ENCODE measurements around the gene ARID3B.
A peak's percentile ranks its signal among the peaks of the same experiment; 100 is the strongest.
"Not testable (repeated sequence)": the region's sequence is repeated elsewhere in the genome, so short reads cannot be mapped to it uniquely, and the experiment has no call there.

Gene ARID3B, protein sequence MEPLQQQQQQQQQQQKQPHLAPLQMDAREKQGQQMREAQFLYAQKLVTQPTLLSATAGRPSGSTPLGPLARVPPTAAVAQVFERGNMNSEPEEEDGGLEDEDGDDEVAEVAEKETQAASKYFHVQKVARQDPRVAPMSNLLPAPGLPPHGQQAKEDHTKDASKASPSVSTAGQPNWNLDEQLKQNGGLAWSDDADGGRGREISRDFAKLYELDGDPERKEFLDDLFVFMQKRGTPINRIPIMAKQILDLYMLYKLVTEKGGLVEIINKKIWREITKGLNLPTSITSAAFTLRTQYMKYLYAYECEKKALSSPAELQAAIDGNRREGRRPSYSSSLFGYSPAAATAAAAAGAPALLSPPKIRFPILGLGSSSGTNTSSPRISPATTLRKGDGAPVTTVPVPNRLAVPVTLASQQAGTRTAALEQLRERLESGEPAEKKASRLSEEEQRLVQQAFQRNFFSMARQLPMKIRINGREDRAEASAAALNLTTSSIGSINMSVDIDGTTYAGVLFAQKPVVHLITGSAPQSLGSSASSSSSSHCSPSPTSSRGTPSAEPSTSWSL
- long read RNA-seq, donor 1, full-length matches to known transcripts: 1 of 1 reads
- long read RNA-seq, donor 1, partial matches to known transcripts: 0 of 1 reads
- long read RNA-seq, donor 1, other reads (novel, unspliced or antisense): 0 of 1 reads
- long read RNA-seq, donor 2: 0 reads
- long read RNA-seq, donor 3, full-length matches to known transcripts: 1 of 1 reads
- long read RNA-seq, donor 3, partial matches to known transcripts: 0 of 1 reads
- long read RNA-seq, donor 3, other reads (novel, unspliced or antisense): 0 of 1 reads
- long read RNA-seq, donor 4, full-length matches to known transcripts: 2 of 43 reads
- long read RNA-seq, donor 4, partial matches to known transcripts: 23 of 43 reads
- long read RNA-seq, donor 4, other reads (novel, unspliced or antisense): 18 of 43 reads
- long read RNA-seq, donor 5, full-length matches to known transcripts: 1 of 1 reads
- long read RNA-seq, donor 5, partial matches to known transcripts: 0 of 1 reads
- long read RNA-seq, donor 5, other reads (novel, unspliced or antisense): 0 of 1 reads
- long read RNA-seq, donor 6, partial matches to known transcripts: 13 of 13 reads
- long read RNA-seq, donor 6, other reads (novel, unspliced or antisense): 0 of 13 reads
- long read RNA-seq, donor 7: 0 reads
- long read RNA-seq, donor 8, full-length matches to known transcripts: 3 of 3 reads
- long read RNA-seq, donor 8, partial matches to known transcripts: 0 of 3 reads
- long read RNA-seq, donor 8, other reads (novel, unspliced or antisense): 0 of 3 reads

DNA sequence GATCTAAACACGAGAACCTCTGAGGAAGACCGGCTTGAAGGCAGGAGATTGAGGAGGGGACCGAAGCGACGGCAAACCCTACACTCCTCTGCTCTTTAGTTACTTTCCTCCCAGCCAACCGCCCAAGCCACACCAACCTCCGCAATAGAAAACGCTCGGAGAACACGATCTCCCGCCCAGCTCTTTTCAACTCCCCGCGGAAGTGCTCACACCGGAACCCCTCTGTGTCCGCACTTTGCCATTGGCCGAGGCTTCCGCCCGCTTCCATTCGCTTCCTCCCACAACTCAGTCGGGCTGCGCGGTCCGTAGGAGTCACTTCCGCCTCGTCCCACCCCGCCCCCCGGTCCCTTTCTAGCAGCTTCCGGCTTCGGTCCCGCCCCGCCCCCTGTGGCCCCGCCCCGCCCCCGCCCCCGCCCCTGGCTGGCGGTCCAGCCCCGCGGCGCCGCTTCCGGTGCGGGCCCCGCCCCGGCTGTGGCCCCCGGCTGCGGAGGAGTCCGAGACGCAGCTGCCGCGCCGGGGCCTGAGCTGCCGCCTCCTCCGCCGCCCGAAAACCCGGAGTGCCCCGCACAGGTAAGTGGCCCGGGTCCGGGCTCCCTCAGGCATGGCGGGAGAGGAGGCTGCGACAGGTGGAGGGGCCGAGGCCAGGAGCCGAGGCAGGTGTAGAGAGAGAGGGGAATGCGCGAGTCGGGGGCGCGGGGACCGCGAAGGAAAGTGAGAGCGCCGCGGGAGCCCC is at the start of gene ARID3B:
TSS of gene ARID3B (plus strand) at position 460 of the 733 bp plus-strand sequence. CDS start 2,717 bp downstream, outside the sequence.
- peak; percentile 87 for DNase-seq

DNA sequence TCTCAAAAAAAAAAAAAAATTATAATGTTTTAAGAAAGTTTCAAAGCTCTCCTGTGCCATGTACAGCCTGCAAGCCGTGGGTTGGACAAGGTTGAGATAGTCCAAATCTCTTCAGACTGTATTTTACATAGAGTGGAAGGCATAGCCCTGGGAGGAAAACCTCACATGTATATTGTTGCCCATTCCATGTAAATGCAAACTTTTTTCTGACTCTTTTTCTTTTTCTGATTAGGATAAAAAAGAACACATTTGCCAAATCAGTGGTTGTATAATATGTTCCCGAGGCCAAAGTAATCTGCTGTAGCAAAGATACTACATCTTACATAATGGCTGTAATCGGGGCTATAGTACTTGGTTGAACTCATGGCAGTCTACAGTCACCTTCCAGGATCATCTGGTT is 44.4 kb upstream of the ARID3B start:
- no peak for DNase-seq

DNA sequence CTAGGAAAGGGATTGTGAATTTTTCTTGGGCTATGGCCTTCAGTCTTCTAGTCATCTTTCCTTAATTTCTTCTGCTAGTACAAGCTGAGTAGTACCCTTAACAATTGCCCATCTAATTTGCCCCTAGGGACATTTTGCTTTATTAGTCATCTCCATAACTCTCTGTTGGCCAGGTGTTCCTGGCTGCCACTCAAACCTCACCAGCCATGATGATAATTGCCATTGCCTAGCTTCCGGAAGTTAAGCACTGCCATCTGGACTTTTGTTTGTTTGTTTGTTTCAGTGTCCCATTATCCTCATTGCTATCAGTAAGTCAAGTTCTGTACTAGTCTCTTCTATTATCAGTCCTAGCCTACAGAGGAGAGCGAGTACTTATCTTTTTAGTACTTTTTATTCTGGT is 43.4 kb upstream of the ARID3B start:
- no peak for DNase-seq

DNA sequence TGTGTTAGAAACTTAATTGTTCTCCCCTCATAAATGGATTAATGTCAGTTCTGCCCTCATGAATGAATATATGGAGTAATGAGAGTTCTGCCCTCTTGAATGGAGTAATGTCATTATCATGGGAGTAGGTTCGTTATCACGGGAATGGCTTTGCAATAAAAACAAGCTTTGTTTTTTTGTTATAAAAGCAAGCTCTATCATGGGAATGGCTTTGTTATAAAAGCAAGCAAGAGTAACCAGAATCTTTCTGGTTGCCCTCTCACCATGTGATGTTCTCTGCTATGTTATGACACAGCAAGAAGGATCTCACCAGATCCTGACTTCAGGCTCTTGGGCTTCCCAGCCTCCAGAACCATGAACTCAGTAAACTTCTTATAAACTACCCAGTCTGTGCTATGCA is 41.7 kb upstream of the ARID3B start:
- DNase-seq: no peak

DNA sequence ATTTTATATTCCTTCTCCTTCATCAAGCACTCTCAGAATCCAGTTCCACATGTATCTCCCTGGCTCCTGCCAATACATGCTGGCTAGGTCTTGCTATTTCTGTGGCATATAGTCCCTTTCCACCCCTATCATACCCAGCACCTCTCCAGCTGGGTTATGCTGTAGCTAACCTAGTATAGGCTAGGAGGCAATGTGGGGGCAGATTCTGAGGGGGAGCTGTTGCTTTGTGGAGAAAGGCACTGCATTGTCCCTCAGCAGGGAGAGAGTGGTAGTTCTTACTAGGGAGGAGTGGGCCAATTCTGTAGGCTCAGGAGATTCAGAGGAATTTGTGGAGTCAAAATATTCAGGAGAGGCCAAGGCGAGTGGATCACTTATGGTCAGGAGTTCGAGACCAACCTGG is 40.6 kb upstream of the ARID3B start:
- DNase-seq: no peak

DNA sequence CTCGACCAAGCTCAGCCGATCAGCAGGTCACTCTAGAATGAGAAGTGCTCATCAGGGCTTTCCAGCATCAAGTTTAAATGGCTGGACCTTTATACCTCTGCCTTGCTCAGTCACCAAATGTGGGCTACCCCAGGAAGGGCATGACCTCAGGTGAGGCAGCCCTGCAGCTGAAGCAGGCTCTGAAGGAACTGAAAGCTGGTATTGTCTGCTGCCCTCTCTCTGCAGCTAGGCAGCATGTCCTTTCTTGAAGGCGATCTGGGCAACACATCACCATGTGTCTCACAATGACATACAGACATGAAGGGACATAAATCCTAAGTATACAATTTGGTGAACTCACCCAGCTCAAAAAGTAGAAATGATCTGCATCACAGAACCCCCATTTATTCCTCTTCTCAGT is 38.7 kb upstream of the ARID3B start:
- no peak for DNase-seq

DNA sequence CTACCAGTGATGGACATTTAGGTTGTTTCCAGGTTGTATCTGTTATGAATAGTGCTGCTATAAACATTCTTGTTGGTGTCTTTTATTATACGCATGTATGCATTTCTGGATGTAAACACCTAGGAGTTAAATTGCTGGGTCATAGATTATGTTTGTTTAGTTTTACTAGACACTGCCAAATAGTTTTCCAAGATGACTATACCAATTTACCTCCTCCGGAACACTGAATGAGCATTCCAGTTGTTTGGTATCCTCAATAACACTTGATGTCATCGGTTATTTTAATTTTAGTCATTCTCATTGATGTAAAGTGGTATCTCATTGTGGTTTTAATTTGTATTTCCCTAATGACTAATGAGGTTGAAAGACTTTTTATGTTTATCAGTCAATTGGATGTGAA is 36.6 kb upstream of the ARID3B start:
- no peak for DNase-seq

DNA sequence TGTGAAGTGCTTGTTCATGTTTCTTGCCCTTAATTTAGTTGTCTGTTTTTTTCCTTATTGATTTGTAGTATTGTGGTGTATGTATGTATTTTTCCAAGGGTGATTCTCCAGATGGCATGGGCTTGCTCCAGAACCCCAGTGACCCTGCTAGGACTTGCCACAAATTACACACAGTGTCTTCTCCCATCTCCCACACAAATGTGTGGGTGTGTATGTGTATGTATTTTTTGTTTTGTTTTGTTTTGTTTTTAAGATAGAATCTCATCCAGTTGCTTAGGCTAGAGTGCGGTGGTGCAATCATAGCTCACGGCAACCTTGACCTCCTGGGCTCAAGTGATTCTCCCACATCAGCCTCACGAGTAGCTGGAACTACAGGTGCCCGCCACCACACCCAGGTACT is 36.2 kb upstream of the ARID3B start:
- DNase-seq: no peak

DNA sequence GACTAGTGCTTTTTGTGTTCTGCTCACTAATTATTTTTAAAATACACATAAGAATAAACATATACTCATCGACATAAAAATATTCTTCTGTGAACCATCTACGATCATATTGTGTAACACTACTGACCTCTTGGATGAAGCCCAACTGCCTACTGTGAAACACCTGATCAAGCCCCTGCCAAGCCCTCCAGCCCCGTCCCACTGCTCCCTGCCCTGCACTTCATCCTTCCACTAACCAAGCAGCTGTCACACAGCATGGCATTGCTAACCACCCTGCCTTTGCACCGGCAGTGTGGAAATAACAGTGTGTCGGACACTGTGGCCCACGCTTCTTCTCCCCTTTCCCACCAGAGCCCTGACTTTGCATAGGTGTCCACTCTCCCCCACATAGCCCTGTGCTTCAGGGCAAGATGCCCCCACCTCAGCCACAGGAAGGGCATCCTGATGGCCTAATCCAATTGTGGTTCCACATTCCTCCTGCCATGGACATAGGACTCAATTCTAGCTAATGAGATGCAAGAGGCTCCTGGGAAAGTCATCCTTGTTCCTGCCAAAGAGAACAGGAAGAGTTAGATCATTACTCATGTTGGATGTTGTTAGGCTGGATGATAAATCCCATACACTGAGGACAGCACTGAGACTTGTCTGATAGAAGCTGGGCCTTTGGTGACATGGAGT is 35.0 kb upstream of the ARID3B start:
- DNase-seq: no peak

DNA sequence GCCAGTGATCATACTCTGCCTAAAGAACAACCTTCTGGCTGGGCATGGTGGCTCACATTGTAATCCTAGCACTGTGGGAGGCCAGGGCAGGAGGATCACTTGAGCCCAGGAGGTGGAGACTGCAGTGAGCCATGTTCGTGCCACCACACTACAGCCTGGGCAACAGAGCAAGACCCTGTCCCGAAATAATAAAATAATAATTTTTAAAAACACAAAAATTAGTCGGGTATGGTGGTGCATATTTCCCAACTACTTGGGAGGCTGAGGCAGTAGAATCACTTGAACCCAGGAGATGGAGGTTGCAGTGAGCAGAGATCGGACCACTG is 34.5 kb upstream of the ARID3B start:
- DNase-seq: no peak

DNA sequence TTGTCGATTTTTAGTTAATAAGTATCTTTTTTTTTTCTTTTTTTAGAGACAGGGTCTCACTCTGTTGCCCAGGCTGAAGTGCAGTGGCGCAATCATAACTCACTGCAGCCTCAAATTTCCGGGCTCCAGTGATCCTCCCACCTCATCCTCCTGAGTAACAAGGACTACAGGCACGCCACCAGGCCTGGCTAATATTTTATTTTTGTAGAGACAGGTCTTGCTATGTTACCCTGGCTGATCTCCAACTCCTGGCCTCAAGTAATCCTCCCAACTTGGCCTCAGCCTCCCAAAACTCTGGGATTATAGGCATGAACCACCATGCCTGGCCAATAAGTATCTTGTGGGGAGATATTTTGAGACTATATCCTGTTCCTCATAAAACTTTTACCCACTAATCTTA is 29.4 kb upstream of the ARID3B start:
- no peak for DNase-seq

DNA sequence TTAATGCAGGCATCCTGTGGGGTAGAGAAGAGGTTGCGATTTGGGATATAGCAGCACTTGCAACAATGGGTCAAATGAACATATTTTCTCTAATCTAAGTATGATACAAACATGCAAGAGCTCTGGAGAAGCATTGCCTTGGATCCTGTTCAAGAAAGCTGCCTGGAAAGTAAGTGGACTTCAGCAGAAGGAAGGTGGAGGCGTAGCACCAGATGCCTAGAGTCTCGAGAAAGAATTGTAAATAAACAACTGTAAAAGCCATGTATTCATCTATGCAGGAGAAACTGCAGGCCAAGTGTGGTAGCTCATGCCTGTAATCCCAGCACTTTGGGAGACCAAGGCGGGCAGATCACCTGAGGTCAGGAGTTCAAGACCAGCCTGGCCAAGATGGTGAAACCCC is 27.0 kb upstream of the ARID3B start:
- not testable (repeated sequence) for DNase-seq

DNA sequence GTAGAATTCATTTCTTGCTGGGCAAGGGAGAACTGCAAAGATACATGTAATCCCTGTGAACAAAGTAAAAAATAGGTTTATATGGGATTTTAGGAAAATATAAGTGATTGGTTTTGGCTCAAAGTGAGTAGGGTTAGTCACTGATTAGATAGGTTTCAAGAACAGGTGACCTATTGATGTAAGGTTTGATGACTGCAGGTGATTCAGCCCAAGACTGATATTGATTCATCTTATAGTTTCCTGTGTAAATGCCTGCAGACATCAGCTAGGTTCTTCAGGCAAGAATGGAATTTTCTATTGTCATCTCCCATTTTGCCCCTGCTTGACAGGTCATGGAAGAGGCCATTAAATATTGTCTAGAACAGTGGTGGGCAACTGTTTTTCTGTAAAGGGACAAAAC is 23.9 kb upstream of the ARID3B start:
- no peak for DNase-seq

DNA sequence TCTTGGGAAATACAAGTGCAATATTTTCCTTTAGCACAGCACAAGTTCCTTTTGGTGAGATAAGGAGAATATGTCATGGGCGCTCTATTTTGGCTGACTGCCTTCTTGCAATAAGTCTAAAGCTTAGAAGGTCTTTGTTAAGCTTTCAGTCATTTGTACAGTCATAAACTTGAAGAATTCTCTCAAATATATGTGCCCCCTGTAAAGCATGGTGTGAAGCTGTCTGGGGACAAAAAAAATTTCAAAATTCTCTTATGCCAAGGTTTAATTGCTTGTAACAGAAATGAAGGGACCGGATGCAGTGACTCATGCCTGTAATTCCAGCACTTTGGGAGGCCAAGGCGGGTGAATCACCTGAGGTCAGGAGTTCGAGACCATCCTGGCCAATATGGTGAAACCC is 21.7 kb upstream of the ARID3B start:
- no peak for DNase-seq

DNA sequence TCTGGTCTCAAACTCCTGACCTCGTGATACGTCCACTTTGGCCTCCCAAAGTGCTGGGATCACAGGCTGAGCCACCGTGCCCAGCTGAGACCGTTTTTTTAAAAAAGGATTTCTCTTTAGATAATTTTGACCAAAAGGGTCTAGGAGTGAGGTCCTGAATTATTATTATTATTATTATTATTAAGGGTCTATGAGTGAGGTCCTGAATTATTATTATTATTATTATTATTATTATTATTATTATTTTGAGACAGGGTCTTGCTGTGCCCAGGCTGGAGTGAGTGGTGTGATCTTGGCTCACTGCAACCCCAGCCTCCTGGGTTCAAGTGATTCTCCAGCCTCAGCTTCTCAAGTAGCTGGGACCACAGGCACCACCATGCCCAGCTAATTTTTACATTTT is 20.6 kb upstream of the ARID3B start:
- no peak for DNase-seq

DNA sequence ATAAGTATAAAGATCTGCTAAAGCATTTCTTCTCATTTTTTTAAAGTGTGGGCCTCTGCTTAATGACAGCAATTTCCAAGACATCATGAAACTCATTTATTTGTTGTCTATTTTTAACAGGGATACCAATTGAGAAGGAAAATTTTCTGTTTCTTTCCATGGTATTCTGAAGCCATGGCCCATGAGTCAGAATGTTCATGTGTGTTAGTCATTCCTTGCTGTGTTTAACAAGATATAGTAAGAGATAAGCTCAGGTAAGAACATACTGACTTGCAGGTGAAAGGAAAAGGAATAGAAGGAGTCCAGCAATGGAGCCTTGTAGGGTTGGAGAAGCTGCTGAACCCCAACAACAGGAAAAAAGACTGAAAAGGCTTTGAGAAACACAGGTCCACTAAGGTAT is 17.0 kb upstream of the ARID3B start:
- no peak for DNase-seq

DNA sequence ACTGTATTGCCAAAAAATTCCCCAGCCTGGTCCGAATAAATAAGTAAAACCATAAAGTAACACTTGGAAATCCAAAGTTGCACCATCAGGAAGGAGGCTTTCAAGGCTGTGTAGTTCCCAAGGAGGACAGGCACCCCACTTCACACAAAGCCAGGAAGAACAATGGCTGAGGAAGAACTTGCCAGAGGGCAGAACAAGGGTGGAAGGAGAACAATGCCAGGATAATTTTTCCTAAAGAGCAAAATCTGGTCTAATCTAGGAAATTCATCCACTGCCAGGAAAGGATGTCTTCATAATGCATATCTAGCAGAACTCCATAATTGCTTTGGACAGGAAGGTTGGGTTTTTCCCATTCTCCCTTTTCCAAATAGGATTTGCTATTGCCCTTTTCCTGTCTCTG is 15.7 kb upstream of the ARID3B start:
- no peak for DNase-seq

DNA sequence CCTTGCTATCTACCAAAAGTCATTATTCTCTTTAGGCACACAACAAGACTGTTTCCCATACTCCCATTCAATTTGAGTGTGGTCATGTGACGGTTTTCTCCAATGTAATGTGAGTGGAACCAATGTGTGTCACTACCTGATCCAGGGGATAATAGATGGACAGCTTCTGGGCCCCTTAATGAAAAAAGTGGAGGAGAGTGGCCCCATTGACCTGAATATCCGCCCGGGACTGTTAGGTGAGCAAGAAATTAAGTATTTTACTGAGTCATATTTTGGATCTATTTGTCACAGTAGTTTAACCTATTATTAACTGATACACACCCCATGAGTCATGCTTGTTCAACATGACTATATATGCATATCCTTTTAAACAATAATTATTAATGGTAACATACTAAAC is 15.1 kb upstream of the ARID3B start:
- no peak for DNase-seq

DNA sequence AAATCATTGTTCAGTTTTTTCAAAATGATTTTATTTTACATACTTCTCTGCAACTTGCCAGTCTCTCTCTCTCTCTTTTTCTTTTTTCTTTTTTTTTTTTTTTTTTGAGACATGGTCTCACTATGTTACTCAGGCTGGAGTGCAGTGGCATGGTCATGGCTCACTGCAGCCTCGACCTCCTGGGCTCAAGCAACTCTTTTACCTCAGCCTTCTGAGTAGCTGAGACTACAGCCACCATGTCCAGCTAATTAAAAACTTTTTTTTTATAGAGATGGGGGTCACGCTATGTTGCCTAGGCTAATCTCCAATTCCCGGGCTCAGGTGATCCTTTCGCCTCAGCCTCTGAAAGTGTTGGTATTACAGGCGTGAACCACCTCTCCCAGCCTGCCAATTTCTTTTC is 12.1 kb upstream of the ARID3B start:
- peak; percentile 3 for DNase-seq

DNA sequence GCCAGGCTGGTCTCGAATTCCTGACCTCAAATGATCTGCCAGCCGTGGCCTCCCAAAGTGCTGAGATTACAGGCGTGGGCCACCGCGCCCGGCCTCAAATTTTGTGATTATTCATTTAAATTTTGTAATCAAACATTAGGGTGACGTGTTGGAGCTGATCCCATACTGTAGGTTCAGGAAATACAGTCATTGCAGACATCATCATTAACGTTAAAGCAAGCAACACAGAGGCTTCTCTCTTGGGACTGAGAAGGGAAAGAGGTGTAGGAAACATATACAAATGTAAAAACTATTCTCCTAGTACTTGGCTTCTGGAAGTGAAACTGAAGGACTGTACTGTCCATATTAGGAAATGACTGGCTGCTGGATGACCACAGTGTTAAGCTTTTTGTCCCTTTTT is 11.1 kb upstream of the ARID3B start:
- DNase-seq: no peak

DNA sequence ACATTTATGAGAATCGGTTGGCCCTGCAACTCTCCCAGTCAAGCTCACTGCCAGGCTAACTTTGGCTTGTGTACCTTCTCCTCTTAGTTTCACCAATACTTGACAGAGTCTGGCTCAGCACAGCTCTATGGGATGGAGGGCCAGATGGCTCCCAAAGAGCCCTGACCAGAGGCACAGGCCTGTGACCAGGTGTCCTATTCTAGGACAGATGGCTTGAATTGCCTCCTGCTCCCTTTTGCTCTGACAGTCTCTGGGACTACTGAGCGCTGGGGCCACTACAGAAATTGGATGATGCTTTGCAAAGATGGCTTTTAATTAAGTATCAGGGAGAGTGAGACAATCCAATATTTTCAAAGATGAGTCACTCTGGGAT is 10.3 kb upstream of the ARID3B start:
- DNase-seq: no peak
